NCI-H345 (cell line): Measurements from ENCODE around the gene RAI14.
"Not testable (repeated sequence)": the region's sequence is repeated elsewhere in the genome, so short reads cannot be mapped to it uniquely, and the experiment has no call there.

Experiments used
- DNase-seq: peaks from one replicate; lab custom pipeline; 2025; lab: John Stamatoyannopoulos, UW

RAI14 gene

GRCh38 chr5:34820593-34820992 lies 164.5 kb downstream of the RAI14 start:
- DNase-seq, result no peak

- DNase-seq, result no peak
Measured at GRCh38 chr5:34822956-34823715, 167.0 kb downstream of the RAI14 start.

- no peak for DNase-seq
Measured at GRCh38 chr5:34826347-34826746, 170.2 kb downstream of the RAI14 start.

- no peak for DNase-seq
Measured at GRCh38 chr5:34827588-34828506, 171.7 kb downstream of the RAI14 start.

GRCh38 chr5:34830827-34831226 lies 174.7 kb downstream of the RAI14 start:
- DNase-seq, result not testable (repeated sequence)

- DNase-seq, result no peak
Measured at GRCh38 chr5:34831303-34831702, 175.2 kb downstream of the RAI14 start.

- DNase-seq, result no peak
Measured at GRCh38 chr5:34832568-34832967, 176.4 kb downstream of the RAI14 start.

- no peak for DNase-seq
Measured at GRCh38 chr5:34833090-34833489, 177.0 kb downstream of the RAI14 start.

GRCh38 chr5:34833976-34834793 lies 178.1 kb downstream of the RAI14 start:
- DNase-seq, result no peak

- no peak for DNase-seq
Measured at GRCh38 chr5:34834794-34835089, 178.6 kb downstream of the RAI14 start.

GRCh38 chr5:34835664-34836063 lies 179.5 kb downstream of the RAI14 start:
- DNase-seq, result no peak

GRCh38 chr5:34838785-34839714 lies 182.9 kb downstream of the RAI14 start, which contains the start of gene TTC23L:
Gene TTC23L (plus strand): TSS chr5:34839164. CDS start chr5:34840672, 1,508 bp downstream.
- peak; percentile 95 for DNase-seq

GRCh38 chr5:34841816-34842215 lies 185.7 kb downstream of the RAI14 start:
- DNase-seq, result no peak

GRCh38 chr5:34842554-34842953 lies 186.4 kb downstream of the RAI14 start:
- DNase-seq, result no peak

GRCh38 chr5:34843497-34843896 lies 187.4 kb downstream of the RAI14 start:
- DNase-seq, result no peak

- no peak for DNase-seq
Measured at GRCh38 chr5:34844106-34844505, 188.0 kb downstream of the RAI14 start.

- no peak for DNase-seq
Measured at GRCh38 chr5:34844999-34845398, 188.9 kb downstream of the RAI14 start.

GRCh38 chr5:34847056-34847455 lies 190.9 kb downstream of the RAI14 start:
- DNase-seq, result no peak

- no peak for DNase-seq
Measured at GRCh38 chr5:34847552-34847951, 191.4 kb downstream of the RAI14 start.

GRCh38 chr5:34848230-34848629 lies 192.1 kb downstream of the RAI14 start:
- no peak for DNase-seq

GRCh38 chr5:34849253-34849652 lies 193.1 kb downstream of the RAI14 start:
- no peak for DNase-seq
